ENCODE data around the gene KCTD12.

The KCTD12 gene

GRCh38 chr13:76879203-76879882, 6.9 kb downstream of the KCTD12 start:
- Histone ChIP-seq H3K4me1 (ENCODE audit: control insufficient read depth in 2 of 2, insufficient read depth in 2 of 2, low read length in 2 of 2) (no peaks in the 10 kb centered on the region), H3K27ac (ENCODE audit: low read depth in 2 of 2, low read length in 2 of 2) (peak overlapping the region; percentile 49 to 61)

GRCh38 chr13:76878043-76878442, 8.2 kb downstream of the KCTD12 start:
- Histone ChIP-seq H3K9me3 (ENCODE audit: control insufficient read depth in 2 of 2, low read length in 2 of 2) (no peaks in the 10 kb centered on the region), H3K36me3 (ENCODE audit: control insufficient read depth in 2 of 2, insufficient read depth in 2 of 2, low read length in 2 of 2) (no peaks in the 10 kb centered on the region), H3K27ac (ENCODE audit: low read depth in 2 of 2, low read length in 2 of 2) (no peak overlapping the region), H3K9ac (ENCODE audit: low read depth in 1 of 2, low read length in 2 of 2) (no peak overlapping the region), H3K4me1 (ENCODE audit: control insufficient read depth in 2 of 2, insufficient read depth in 2 of 2, low read length in 2 of 2) (no peaks in the 10 kb centered on the region), H3K27me3 (ENCODE audit: control insufficient read depth in 2 of 2, insufficient read depth in 2 of 2, low read length in 2 of 2) (no peaks in the 10 kb centered on the region), H3K4me3 (ENCODE audit: low read length in 2 of 2) (no peak overlapping the region)

More at GRCh38 chr13:76879203-76879882, 6.9 kb downstream of the KCTD12 start:
- no peaks in the 10 kb centered on the region for H3K27me3 ChIP-seq (ENCODE audit: control insufficient read depth in 2 of 2, insufficient read depth in 2 of 2, low read length in 2 of 2)
- H3K9ac ChIP-seq (ENCODE audit: low read depth in 1 of 2, low read length in 2 of 2): no peak overlapping the region
- H3K9me3 ChIP-seq (ENCODE audit: control insufficient read depth in 2 of 2, low read length in 2 of 2): no peaks in the 10 kb centered on the region
- H3K4me3 ChIP-seq (ENCODE audit: low read length in 2 of 2): peak overlapping the region in 1 of 2 donors; percentile 13
- no peaks in the 10 kb centered on the region for H3K36me3 ChIP-seq (ENCODE audit: control insufficient read depth in 2 of 2, insufficient read depth in 2 of 2, low read length in 2 of 2)

DNA sequence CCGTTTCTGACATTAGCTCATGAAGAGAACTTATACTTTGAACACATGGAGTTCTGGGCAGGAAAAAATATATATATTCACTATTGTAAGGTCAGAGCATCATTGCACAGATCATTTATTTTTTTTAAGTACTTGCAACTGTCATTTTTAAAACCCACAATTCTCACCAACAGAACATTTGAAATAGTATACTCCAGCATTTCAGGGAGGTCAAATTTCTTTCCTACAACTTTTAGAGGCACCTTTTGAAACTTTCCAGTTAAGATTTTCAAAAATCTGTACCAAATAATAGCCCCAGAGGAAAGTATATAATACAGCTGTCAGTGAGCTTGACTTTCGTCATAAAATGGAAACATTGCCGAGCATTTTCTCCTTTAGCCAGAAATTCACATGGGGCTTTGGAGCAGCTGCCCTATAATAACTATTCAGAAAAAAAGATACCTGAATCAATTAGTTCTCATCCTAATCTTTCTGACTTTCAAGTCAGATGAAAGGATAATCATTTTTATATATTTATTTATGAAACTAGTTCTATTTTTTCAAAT, 10.9 kb downstream of the KCTD12 start:
- Histone ChIP-seq H3K36me3 (ENCODE audit: control insufficient read depth in 2 of 2, insufficient read depth in 2 of 2, low read length in 2 of 2) (no peaks in the 10 kb centered on the region), H3K27ac (ENCODE audit: low read depth in 2 of 2, low read length in 2 of 2) (no peak overlapping the region), H3K9ac (ENCODE audit: low read depth in 1 of 2, low read length in 2 of 2) (no peak overlapping the region), H3K9me3 (ENCODE audit: control insufficient read depth in 2 of 2, low read length in 2 of 2) (no peaks in the 10 kb centered on the region), H3K4me3 (ENCODE audit: low read length in 2 of 2) (no peak overlapping the region), H3K27me3 (ENCODE audit: control insufficient read depth in 2 of 2, insufficient read depth in 2 of 2, low read length in 2 of 2) (no peaks in the 10 kb centered on the region), H3K4me1 (ENCODE audit: control insufficient read depth in 2 of 2, insufficient read depth in 2 of 2, low read length in 2 of 2) (no peaks in the 10 kb centered on the region)

DNA sequence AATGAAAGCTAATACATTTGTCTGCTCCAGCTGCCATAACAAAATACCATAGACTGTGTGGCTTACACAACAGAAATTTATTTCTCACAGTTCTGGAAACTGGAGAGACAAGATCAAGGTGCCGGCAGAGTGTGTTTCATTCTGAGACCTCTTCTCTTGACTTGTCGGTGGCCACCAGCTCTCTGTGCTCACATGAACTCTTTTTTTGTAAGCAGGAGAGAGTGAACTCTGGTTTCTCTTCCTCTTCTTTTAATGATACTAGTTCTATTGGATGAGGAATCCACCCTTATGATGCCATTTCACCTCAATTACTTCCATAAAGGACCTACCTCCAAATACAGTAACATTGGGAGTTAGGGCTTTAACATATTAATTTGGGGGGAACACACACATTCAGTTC, 11.7 kb downstream of the KCTD12 start:
- Histone ChIP-seq H3K27me3 (ENCODE audit: control insufficient read depth in 2 of 2, insufficient read depth in 2 of 2, low read length in 2 of 2) (no peaks in the 10 kb centered on the region), H3K4me3 (ENCODE audit: low read length in 2 of 2) (no peak overlapping the region), H3K36me3 (ENCODE audit: control insufficient read depth in 2 of 2, insufficient read depth in 2 of 2, low read length in 2 of 2) (no peaks in the 10 kb centered on the region), H3K4me1 (ENCODE audit: control insufficient read depth in 2 of 2, insufficient read depth in 2 of 2, low read length in 2 of 2) (no peaks in the 10 kb centered on the region), H3K9me3 (ENCODE audit: control insufficient read depth in 2 of 2, low read length in 2 of 2) (no peaks in the 10 kb centered on the region), H3K27ac (ENCODE audit: low read depth in 2 of 2, low read length in 2 of 2) (no peak overlapping the region), H3K9ac (ENCODE audit: low read depth in 1 of 2, low read length in 2 of 2) (no peak overlapping the region)

GRCh38 chr13:76873445-76873844, 12.8 kb downstream of the KCTD12 start:
- H3K9ac ChIP-seq (ENCODE audit: low read depth in 1 of 2, low read length in 2 of 2): no peak overlapping the region
- no peak overlapping the region for H3K27ac ChIP-seq (ENCODE audit: low read depth in 2 of 2, low read length in 2 of 2)
- no peaks in the 10 kb centered on the region for H3K4me1 ChIP-seq (ENCODE audit: control insufficient read depth in 2 of 2, insufficient read depth in 2 of 2, low read length in 2 of 2)
- H3K4me3 ChIP-seq (ENCODE audit: low read length in 2 of 2): no peak overlapping the region
- no peaks in the 10 kb centered on the region for H3K9me3 ChIP-seq (ENCODE audit: control insufficient read depth in 2 of 2, low read length in 2 of 2)
- no peaks in the 10 kb centered on the region for H3K27me3 ChIP-seq (ENCODE audit: control insufficient read depth in 2 of 2, insufficient read depth in 2 of 2, low read length in 2 of 2)
- H3K36me3 ChIP-seq (ENCODE audit: control insufficient read depth in 2 of 2, insufficient read depth in 2 of 2, low read length in 2 of 2): no peaks in the 10 kb centered on the region

DNA sequence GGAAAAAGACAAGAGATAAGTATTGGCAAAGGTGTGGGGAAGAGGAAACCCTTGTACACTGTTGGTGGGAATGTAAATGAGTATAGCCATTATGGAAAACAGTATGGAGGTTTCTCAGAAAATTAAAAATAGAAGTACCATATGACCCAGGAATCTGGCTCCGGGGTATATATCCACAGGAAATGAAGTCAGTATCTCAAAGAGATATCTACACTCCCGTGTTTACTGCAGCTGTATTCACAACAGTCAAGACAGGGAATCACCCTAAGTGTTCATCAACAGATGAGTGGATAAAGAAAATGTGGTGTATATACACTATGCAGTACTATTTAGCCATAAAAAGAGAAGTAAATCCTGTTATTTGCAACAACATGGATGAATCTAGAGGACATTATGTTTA, 13.5 kb downstream of the KCTD12 start:
- no peak overlapping the region for H3K27ac ChIP-seq (ENCODE audit: low read depth in 2 of 2, low read length in 2 of 2)

DNA sequence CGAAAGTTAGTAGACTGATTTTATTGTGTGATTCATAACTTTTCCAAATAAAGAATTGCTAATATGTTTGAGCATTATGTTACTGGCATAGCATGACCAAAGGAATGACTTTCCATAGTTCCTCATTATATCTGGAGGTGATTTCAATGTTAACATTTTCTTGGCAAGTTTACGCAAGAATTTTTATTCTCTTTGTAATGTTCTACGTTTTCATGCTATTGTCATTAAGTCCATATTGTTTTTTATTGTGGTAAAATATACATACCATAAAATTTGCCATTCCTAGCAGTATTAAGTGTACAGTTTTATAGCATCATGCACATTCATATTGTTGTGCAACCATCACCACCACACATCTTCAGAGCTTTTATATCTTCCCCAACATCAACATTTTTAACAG, 14.8 kb downstream of the KCTD12 start:
- Histone ChIP-seq H3K27me3 (ENCODE audit: control insufficient read depth in 2 of 2, insufficient read depth in 2 of 2, low read length in 2 of 2) (no peaks in the 10 kb centered on the region), H3K9ac (ENCODE audit: low read depth in 1 of 2, low read length in 2 of 2) (no peak overlapping the region), H3K4me3 (ENCODE audit: low read length in 2 of 2) (no peak overlapping the region), H3K9me3 (ENCODE audit: control insufficient read depth in 2 of 2, low read length in 2 of 2) (no peaks in the 10 kb centered on the region), H3K36me3 (ENCODE audit: control insufficient read depth in 2 of 2, insufficient read depth in 2 of 2, low read length in 2 of 2) (no peaks in the 10 kb centered on the region), H3K27ac (ENCODE audit: low read depth in 2 of 2, low read length in 2 of 2) (no peak overlapping the region), H3K4me1 (ENCODE audit: control insufficient read depth in 2 of 2, insufficient read depth in 2 of 2, low read length in 2 of 2) (no peaks in the 10 kb centered on the region)

More for the DNA sequence above, 13.5 kb downstream of the KCTD12 start:
- H3K36me3 ChIP-seq (ENCODE audit: control insufficient read depth in 2 of 2, insufficient read depth in 2 of 2, low read length in 2 of 2): no peaks in the 10 kb centered on the region
- H3K4me1 ChIP-seq (ENCODE audit: control insufficient read depth in 2 of 2, insufficient read depth in 2 of 2, low read length in 2 of 2): no peaks in the 10 kb centered on the region
- no peak overlapping the region for H3K9ac ChIP-seq (ENCODE audit: low read depth in 1 of 2, low read length in 2 of 2)
- H3K9me3 ChIP-seq (ENCODE audit: control insufficient read depth in 2 of 2, low read length in 2 of 2): no peaks in the 10 kb centered on the region
- no peak overlapping the region for H3K4me3 ChIP-seq (ENCODE audit: low read length in 2 of 2)
- H3K27me3 ChIP-seq (ENCODE audit: control insufficient read depth in 2 of 2, insufficient read depth in 2 of 2, low read length in 2 of 2): no peaks in the 10 kb centered on the region

- Histone ChIP-seq H3K4me3 (ENCODE audit: low read length in 2 of 2) (no peak overlapping the region), H3K4me1 (ENCODE audit: control insufficient read depth in 2 of 2, insufficient read depth in 2 of 2, low read length in 2 of 2) (no peaks in the 10 kb centered on the region), H3K9me3 (ENCODE audit: control insufficient read depth in 2 of 2, low read length in 2 of 2) (no peaks in the 10 kb centered on the region), H3K9ac (ENCODE audit: low read depth in 1 of 2, low read length in 2 of 2) (no peak overlapping the region), H3K27ac (ENCODE audit: low read depth in 2 of 2, low read length in 2 of 2) (no peak overlapping the region), H3K36me3 (ENCODE audit: control insufficient read depth in 2 of 2, insufficient read depth in 2 of 2, low read length in 2 of 2) (no peaks in the 10 kb centered on the region), H3K27me3 (ENCODE audit: control insufficient read depth in 2 of 2, insufficient read depth in 2 of 2, low read length in 2 of 2) (no peaks in the 10 kb centered on the region)
Observed at GRCh38 chr13:76868371-76868770, 17.8 kb downstream of the KCTD12 start.

DNA sequence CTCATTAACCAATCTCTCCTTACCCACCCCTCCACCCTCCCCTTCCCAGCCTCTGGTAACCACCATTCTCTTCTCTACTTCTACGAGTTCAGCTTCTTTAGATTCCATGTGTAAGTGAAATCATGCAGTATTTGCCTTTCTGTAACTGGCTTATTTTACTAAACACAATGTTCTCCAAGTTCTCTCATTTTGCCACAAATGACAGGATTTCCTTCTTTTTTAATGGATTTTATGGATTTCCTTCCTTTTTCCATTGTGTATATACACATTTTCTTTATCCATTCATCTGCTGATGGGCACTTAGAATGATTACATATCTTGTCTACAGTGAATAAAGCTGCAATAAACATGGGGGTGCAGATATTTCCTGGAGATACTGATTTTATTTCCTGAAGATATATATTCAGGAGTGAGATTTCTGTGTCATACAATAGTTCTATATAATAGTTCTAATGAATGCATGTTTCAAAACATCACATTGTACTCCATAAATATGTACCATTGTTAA, 20.2 kb downstream of the KCTD12 start:
- Histone ChIP-seq H3K27ac (ENCODE audit: low read depth in 2 of 2, low read length in 2 of 2) (no peak overlapping the region), H3K27me3 (ENCODE audit: control insufficient read depth in 2 of 2, insufficient read depth in 2 of 2, low read length in 2 of 2) (no peaks in the 10 kb centered on the region), H3K4me3 (ENCODE audit: low read length in 2 of 2) (no peak overlapping the region), H3K9me3 (ENCODE audit: control insufficient read depth in 2 of 2, low read length in 2 of 2) (no peaks in the 10 kb centered on the region), H3K36me3 (ENCODE audit: control insufficient read depth in 2 of 2, insufficient read depth in 2 of 2, low read length in 2 of 2) (no peaks in the 10 kb centered on the region), H3K9ac (ENCODE audit: low read depth in 1 of 2, low read length in 2 of 2) (no peak overlapping the region), H3K4me1 (ENCODE audit: control insufficient read depth in 2 of 2, insufficient read depth in 2 of 2, low read length in 2 of 2) (no peaks in the 10 kb centered on the region)

GRCh38 chr13:76865109-76865508, 21.1 kb downstream of the KCTD12 start:
- H3K4me1 ChIP-seq (ENCODE audit: control insufficient read depth in 2 of 2, insufficient read depth in 2 of 2, low read length in 2 of 2): no peaks in the 10 kb centered on the region
- no peaks in the 10 kb centered on the region for H3K27me3 ChIP-seq (ENCODE audit: control insufficient read depth in 2 of 2, insufficient read depth in 2 of 2, low read length in 2 of 2)
- no peak overlapping the region for H3K27ac ChIP-seq (ENCODE audit: low read depth in 2 of 2, low read length in 2 of 2)
- no peak overlapping the region for H3K9ac ChIP-seq (ENCODE audit: low read depth in 1 of 2, low read length in 2 of 2)
- H3K4me3 ChIP-seq (ENCODE audit: low read length in 2 of 2): no peak overlapping the region
- H3K36me3 ChIP-seq (ENCODE audit: control insufficient read depth in 2 of 2, insufficient read depth in 2 of 2, low read length in 2 of 2): no peaks in the 10 kb centered on the region
- H3K9me3 ChIP-seq (ENCODE audit: control insufficient read depth in 2 of 2, low read length in 2 of 2): no peaks in the 10 kb centered on the region

All from mucosa of rectum (tissue), 2 donors.